B cell (primary cell): ENCODE data around the gene YAP1. TPM values are rescaled to one million over a fixed set of nuclear protein-coding genes. Genes with fewer than 3 reads are reported as not detected.

Source experiments
- ATAC-seq: fragments of 200-7000 bp; cut with Tn5 transposase; one replicate; pipeline ENCODE4 v1.10.0; 2021; ENCODE audit warnings: low read depth, mild to moderate bottlenecking, moderate number of reproducible peaks, moderate library complexity
- CTCF ChIA-PET: fragments of 350-600 bp; sonication (Branson Sonifier 250); formaldehyde crosslinking; loops from one replicate; lab custom pipeline; 2021; ENCODE audit warnings: antibody characterized with exemption, inconsistent platforms; lab: Charles Lee
- POLR2A ChIA-PET: fragments of 350-600 bp; sonication (Branson Sonifier 250); formaldehyde crosslinking; loops from one replicate; lab custom pipeline; 2021; ENCODE audit warnings: antibody characterized with exemption; lab: Charles Lee
- DNase-seq: peaks from one replicate; pipeline ENCODE4 v3.0.0; 2013
- H2AFZ ChIP-seq: 2 replicates; pipeline ENCODE4 v1.6.1; 2012; ENCODE audit warnings: mild to moderate bottlenecking, low read depth, low read length; ENCODE audit not compliant: insufficient read depth, poor library complexity, severe bottlenecking
- H3K27ac ChIP-seq, 2 donors: 1 replicate in 1 of 2; 2 replicates in 1 of 2; pipeline ENCODE4 v1.5.1; 2012 to 2013; ENCODE audit warnings: low read length in 2 of 2, mild to moderate bottlenecking in 2 of 2, moderate library complexity in 1 of 2
- H3K27me3 ChIP-seq, 4 experiments: fragments of 200-600 bp in 1 of 4; sonication (generic) in 1 of 4; replicated peaks in 1 of 4; 1 replicate in 2 of 4; 2 replicates in 2 of 4; pipeline versions ENCODE4 v1.6.1 to v1.7.0; 2013 to 2016; ENCODE audit warnings: low read length in 3 of 4, mild to moderate bottlenecking in 2 of 4, mixed read lengths in 1 of 4, moderate library complexity in 1 of 4; ENCODE audit not compliant: insufficient read depth in 4 of 4, control insufficient read depth in 3 of 4; ENCODE audit errors: control extremely low read depth in 1 of 4
- H3K36me3 ChIP-seq, 2 experiments: replicated peaks in 1 of 2; 1 replicate in 1 of 2; 2 replicates in 1 of 2; pipeline versions ENCODE4 v1.6.1 to v1.7.1; 2013; ENCODE audit warnings: low read length in 1 of 2; ENCODE audit not compliant: insufficient read depth in 2 of 2, control insufficient read depth in 1 of 2; ENCODE audit errors: control extremely low read depth in 1 of 2, extremely low read depth in 1 of 2
- H3K4me1 ChIP-seq, 2 donors: fragments of 200-600 bp in 1 of 2; sonication (generic) in 1 of 2; 1 replicate in 1 of 2; 2 replicates in 1 of 2; pipeline versions ENCODE4 v1.5.1 to v1.6.1; 2013 to 2017; ENCODE audit warnings: low read length in 2 of 2; ENCODE audit not compliant: control insufficient read depth in 2 of 2, insufficient read depth in 2 of 2
- H3K4me2 ChIP-seq: replicated peaks from 2 replicates; pipeline ENCODE3; 2012; ENCODE audit warnings: mild to moderate bottlenecking, low read depth, low read length; ENCODE audit not compliant: poor library complexity, severe bottlenecking
- H3K4me3 ChIP-seq, 5 experiments: fragments of 200-600 bp in 1 of 5; sonication (generic) in 1 of 5; 1 replicate in 3 of 5; 2 replicates in 2 of 5; pipeline versions ENCODE4 v1.5.1 to v1.7.0; 2011 to 2016; ENCODE audit warnings: low read length in 4 of 5, mild to moderate bottlenecking in 4 of 5, low read depth in 2 of 5, control low read depth in 1 of 5, moderate library complexity in 1 of 5; ENCODE audit not compliant: insufficient read depth in 1 of 5; ENCODE audit errors: control extremely low read depth in 1 of 5, extremely low read depth in 1 of 5
- H3K79me2 ChIP-seq: fragments of 200-600 bp; sonication (generic); one replicate; pipeline ENCODE4 v1.6.0; 2016; ENCODE audit warnings: low read length; ENCODE audit not compliant: control insufficient read depth, insufficient read depth
- H3K9ac ChIP-seq: fragments of 200-600 bp; sonication (generic); 2 replicates; pipeline ENCODE4 v1.6.1; 2017; ENCODE audit warnings: mild to moderate bottlenecking, low read length, moderate library complexity
- H3K9me3 ChIP-seq, 3 donors: one replicate each; pipeline versions ENCODE4 v1.6.1 to v1.7.1; 2013; ENCODE audit warnings: low read length in 2 of 3; ENCODE audit not compliant: control insufficient read depth in 2 of 3, insufficient read depth in 1 of 3; ENCODE audit errors: control extremely low read depth in 1 of 3
- H4K20me1 ChIP-seq: 2 replicates; pipeline ENCODE4 v1.6.0; 2012; ENCODE audit warnings: mild to moderate bottlenecking, low read length; ENCODE audit not compliant: insufficient read depth, control insufficient read depth, poor library complexity, severe bottlenecking
- H3K27ac Mint-ChIP-seq: one replicate; pipeline ENCODE4 v1.8.0; 2021; ENCODE audit warnings: mixed read lengths
- H3K27me3 Mint-ChIP-seq: one replicate; pipeline ENCODE4 v1.8.0; 2021; ENCODE audit warnings: mixed read lengths
- H3K4me1 Mint-ChIP-seq: one replicate; pipeline ENCODE4 v1.8.0; 2021; ENCODE audit warnings: mixed read lengths
- H3K4me3 Mint-ChIP-seq: one replicate; pipeline ENCODE4 v1.8.0; 2021; ENCODE audit warnings: mixed read lengths
- H3K9me3 Mint-ChIP-seq: one replicate; pipeline ENCODE4 v1.8.0; 2022; ENCODE audit warnings: mixed read lengths; ENCODE audit not compliant: insufficient read depth
- CTCF ChIP-seq: fragments of 200-600 bp; IDR thresholded peaks from one replicate; pipeline ENCODE4 v1.8.0; 2022; ENCODE audit warnings: antibody characterized with exemption, mild to moderate bottlenecking
- EZH2 ChIP-seq: IDR thresholded peaks from 2 replicates; pipeline ENCODE4 v1.6.1; 2012; ENCODE audit warnings: borderline replicate concordance, low read depth, mild to moderate bottlenecking, moderate library complexity, low read length; ENCODE audit not compliant: insufficient read depth, poor library complexity, severe bottlenecking
- WGBS: methylation state at CpG from one replicate; pipeline ENCODE4 v1.1.5; 2013; ENCODE audit warnings: missing lambda C conversion rate; ENCODE audit not compliant: insufficient coverage; 5-methylcytosine and 5-hydroxymethylcytosine counted together
- intact Hi-C: fragments of 100-400 bp; cut with micrococcal nuclease; formaldehyde crosslinking; loops from one replicate; pipeline ENCODE4 v1.10.0; 2022
- polyA minus RNA-seq: library from RNA; depleted of rRNA, polyadenylated mRNA; stranded (reverse); fragments of >200 nt; gene quantifications from 2 replicates; pipeline ENCODE4 v1.2.3, GENCODE V29; 2012
- polyA plus RNA-seq: library from polyadenylated mRNA; depleted of rRNA; stranded (reverse); fragments of >200 nt; gene quantifications from 2 replicates; pipeline ENCODE4 v1.2.3, GENCODE V29; 2012
- total RNA-seq, 2 donors: library from RNA; stranded (reverse); fragments of 120-200 nt in 1 of 2; gene quantifications; 1 replicate in 1 of 2; 2 replicates in 1 of 2; pipeline versions ENCODE4 v1.2.3 to v1.2.4, GENCODE V29; 2013 to 2022

Gene YAP1
- total RNA-seq (not detected in 2 replicates), polyA plus RNA-seq (not detected in 2 replicates), polyA minus RNA-seq (not detected in 2 replicates)
- total RNA-seq (2013) = 1.2 TPM

- under 1% methylated on average over 102 of the region's 104 CpGs for WGBS
Measured at GRCh38 chr11:102109896-102110760, at the start of gene YAP1. TSS of gene YAP1 (plus strand) at chr11:102110447. CDS start at chr11:102110849, 402 bp downstream.

More at GRCh38 chr11:102109896-102110760, at the start of gene YAP1:
- Histone ChIP-seq H3K9me3 (peaks cover 0 to 4% (median 0%) of the 10 kb centered on the region in 3 donors), H3K4me2 (peak within 1 kb of the TSS; percentile 99), H3K36me3 (no peaks in the 10 kb centered on the region), H3K4me1 (peaks cover 17 to 20% of the 10 kb centered on the region in 2 donors), H3K27ac (no peak within 1 kb of the TSS), H2AFZ (peak within 1 kb of the TSS; percentile 98), H4K20me1 (no peaks in the 10 kb centered on the region), H3K79me2 (no peaks in the 10 kb centered on the region), H3K27me3 (peaks cover 0 to 34% (median 29%) of the 10 kb centered on the region in 4 experiments), H3K9ac (peak within 1 kb of the TSS; percentile 87), H3K4me3 (peak within 1 kb of the TSS in 4 of 5 experiments; percentile 42 to 89 (median 67))
- Mint-ChIP-seq H3K4me1 (peaks cover 15% of the 10 kb centered on the region), H3K27me3 (peaks cover 58% of the 10 kb centered on the region), H3K9me3 (no peaks in the 10 kb centered on the region), H3K4me3 (peak within 1 kb of the TSS; percentile 96), H3K27ac (peak within 1 kb of the TSS; percentile 63)
- TF ChIP-seq CTCF (no peak), EZH2 (no peak)
- ChIA-PET POLR2A (no interaction called here), CTCF (interaction anchor here (0.6 kb wide), 1 partner anchor 363 kb away, joined by 6 read pairs; no protein-coding TSS in a partner anchor)
- ATAC-seq = peak; percentile 80
- peak; percentile 84 for DNase-seq
- intact Hi-C loops = no loop called here
